HL-60/S4 (cell line): Measurements from ENCODE around the gene CCDC43.
"Not testable (repeated sequence)": the region's sequence is repeated elsewhere in the genome, so short reads cannot be mapped to it uniquely, and the experiment has no call there.

Source experiments
- in situ Hi-C: fragments of 300-500 bp; cut with MboI; formaldehyde crosslinking; loops from 2 replicates; pipeline ENCODE4 v1.14.3; 2022; ENCODE audit warnings: low sequenced_read_pairs

The CCDC43 gene

GRCh38 chr17:44689477-44690217 is at the start of gene CCDC43:
Gene CCDC43, minus strand, starts transcription at chr17:44689776. Its CDS starts 23 bp downstream, at chr17:44689753.
- in situ Hi-C loops, result no loop called here

- in situ Hi-C loops, result no loop called here
These were observed 48.8 kb upstream of the CCDC43 start for GRCh38 chr17:44738214-44738906.

- in situ Hi-C loops, result no loop called here
These were observed 47.1 kb upstream of the CCDC43 start for GRCh38 chr17:44736551-44737240.

- in situ Hi-C loops, result no loop called here
These were observed 44.7 kb upstream of the CCDC43 start for GRCh38 chr17:44734272-44734671.

- in situ Hi-C loops, result no loop called here
These were observed 44.2 kb upstream of the CCDC43 start for GRCh38 chr17:44733753-44734152.

GRCh38 chr17:44726121-44726520 is 36.5 kb upstream of the CCDC43 start:
- in situ Hi-C loops, result not testable (repeated sequence)

- in situ Hi-C loops, result no loop called here
These were observed 32.7 kb upstream of the CCDC43 start for GRCh38 chr17:44722254-44722653.

GRCh38 chr17:44719444-44719843 is 29.9 kb upstream of the CCDC43 start:
- in situ Hi-C loops, result no loop called here

GRCh38 chr17:44708401-44709263 is 19.1 kb upstream of the CCDC43 start, which contains the start of gene DBF4B:
Gene DBF4B, plus strand, starts transcription at chr17:44708665. Its CDS starts 156 bp downstream, at chr17:44708821.
- in situ Hi-C loops, result no loop called here

- in situ Hi-C loops, result no loop called here
These were observed 18.3 kb upstream of the CCDC43 start for GRCh38 chr17:44707755-44708400.

GRCh38 chr17:44700288-44700687 is 10.7 kb upstream of the CCDC43 start:
- in situ Hi-C loops, result not testable (repeated sequence)

- in situ Hi-C loops, result no loop called here
These were observed 4.0 kb upstream of the CCDC43 start for GRCh38 chr17:44693609-44694008.

- in situ Hi-C loops, result not testable (repeated sequence)
These were observed 1.2 kb upstream of the CCDC43 start for GRCh38 chr17:44690746-44691306.

GRCh38 chr17:44688675-44689476 is 700 bp downstream of the CCDC43 start:
- in situ Hi-C loops, result no loop called here

GRCh38 chr17:44688200-44688599 is 1.4 kb downstream of the CCDC43 start:
- in situ Hi-C loops, result no loop called here

- in situ Hi-C loops, result no loop called here
These were observed 1.8 kb downstream of the CCDC43 start for GRCh38 chr17:44687756-44688155.

GRCh38 chr17:44683303-44683702 is 6.3 kb downstream of the CCDC43 start:
- in situ Hi-C loops, result not testable (repeated sequence)

GRCh38 chr17:44677136-44677535 is 12.4 kb downstream of the CCDC43 start:
- in situ Hi-C loops, result no loop called here

GRCh38 chr17:44673893-44674292 is 15.7 kb downstream of the CCDC43 start:
- in situ Hi-C loops, result no loop called here
